ENCODE data around the gene FLNA.

The FLNA gene

DNA sequence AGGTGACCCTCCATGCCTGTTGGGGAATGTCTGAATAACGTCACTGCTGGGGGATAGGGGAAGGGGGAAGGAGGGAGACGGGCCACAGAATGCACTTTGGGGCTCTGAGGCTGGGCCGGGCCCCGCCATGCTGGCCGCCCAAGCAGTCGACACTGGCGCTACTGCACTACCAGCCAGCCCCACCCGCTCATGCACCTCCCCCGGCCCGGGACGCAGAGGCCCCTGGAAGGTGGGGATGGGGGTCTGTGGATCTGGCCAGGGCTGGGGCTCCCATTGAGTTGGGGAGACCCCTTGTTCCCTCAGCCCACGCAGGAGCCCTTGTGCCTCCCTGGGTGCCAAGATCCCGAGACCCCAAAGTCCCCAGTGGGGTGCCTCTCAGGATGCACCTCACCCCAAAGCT, 17.8 kb downstream of the FLNA start:
- H3K4me1 ChIP-seq: no peaks in the 10 kb centered on the region
- no peaks in the 10 kb centered on the region for H3K36me3 ChIP-seq (ENCODE audit: control insufficient read depth, insufficient read depth, low read length)
- H3K9me3 ChIP-seq (ENCODE audit: control insufficient read depth, low read length): no peaks in the 10 kb centered on the region
- no peak overlapping the region for H3K9ac ChIP-seq
- TF ChIP-seq, protein P1, sequence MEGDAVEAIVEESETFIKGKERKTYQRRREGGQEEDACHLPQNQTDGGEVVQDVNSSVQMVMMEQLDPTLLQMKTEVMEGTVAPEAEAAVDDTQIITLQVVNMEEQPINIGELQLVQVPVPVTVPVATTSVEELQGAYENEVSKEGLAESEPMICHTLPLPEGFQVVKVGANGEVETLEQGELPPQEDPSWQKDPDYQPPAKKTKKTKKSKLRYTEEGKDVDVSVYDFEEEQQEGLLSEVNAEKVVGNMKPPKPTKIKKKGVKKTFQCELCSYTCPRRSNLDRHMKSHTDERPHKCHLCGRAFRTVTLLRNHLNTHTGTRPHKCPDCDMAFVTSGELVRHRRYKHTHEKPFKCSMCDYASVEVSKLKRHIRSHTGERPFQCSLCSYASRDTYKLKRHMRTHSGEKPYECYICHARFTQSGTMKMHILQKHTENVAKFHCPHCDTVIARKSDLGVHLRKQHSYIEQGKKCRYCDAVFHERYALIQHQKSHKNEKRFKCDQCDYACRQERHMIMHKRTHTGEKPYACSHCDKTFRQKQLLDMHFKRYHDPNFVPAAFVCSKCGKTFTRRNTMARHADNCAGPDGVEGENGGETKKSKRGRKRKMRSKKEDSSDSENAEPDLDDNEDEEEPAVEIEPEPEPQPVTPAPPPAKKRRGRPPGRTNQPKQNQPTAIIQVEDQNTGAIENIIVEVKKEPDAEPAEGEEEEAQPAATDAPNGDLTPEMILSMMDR (IDR thresholded peaks at IDR 0.05): no peak
- H3K27ac ChIP-seq: no peak overlapping the region
- no peaks in the 10 kb centered on the region for H3K27me3 ChIP-seq (ENCODE audit: control insufficient read depth, insufficient read depth, low read length)
- no peak overlapping the region for H3K4me2 ChIP-seq (ENCODE audit: low read length)
- H3K79me2 ChIP-seq: no peaks in the 10 kb centered on the region
- H2AFZ ChIP-seq: no peak overlapping the region
- no peak overlapping the region for H3K4me3 ChIP-seq (ENCODE audit: low read depth, low read length)

DNA sequence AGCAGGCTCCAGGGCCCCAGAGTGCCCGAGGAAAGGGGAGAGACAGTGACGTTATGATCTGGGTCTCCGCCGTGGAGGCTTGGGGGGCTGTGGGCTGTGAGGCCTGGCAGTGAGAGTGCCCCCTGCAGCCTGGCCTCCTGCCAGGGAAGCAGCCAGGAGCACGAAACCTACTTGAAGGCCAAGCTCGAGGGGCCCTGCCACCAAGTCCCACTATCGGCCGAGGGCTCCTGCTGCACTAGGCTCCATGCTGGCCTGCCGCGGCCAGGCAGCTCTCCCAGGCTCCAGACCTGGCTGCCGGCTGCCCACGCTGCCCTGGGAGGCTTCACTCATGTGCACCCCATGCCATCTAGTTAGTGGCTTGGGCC, 18.7 kb downstream of the FLNA start:
- Histone ChIP-seq H3K36me3 (ENCODE audit: control insufficient read depth, insufficient read depth, low read length) (no peaks in the 10 kb centered on the region), H3K4me3 (ENCODE audit: low read depth, low read length) (no peak overlapping the region), H2AFZ (no peak overlapping the region), H3K4me1 (no peaks in the 10 kb centered on the region), H3K27ac (no peak overlapping the region), H3K9ac (no peak overlapping the region), H3K9me3 (ENCODE audit: control insufficient read depth, low read length) (no peaks in the 10 kb centered on the region), H3K79me2 (no peaks in the 10 kb centered on the region), H3K27me3 (ENCODE audit: control insufficient read depth, insufficient read depth, low read length) (no peaks in the 10 kb centered on the region), H3K4me2 (ENCODE audit: low read length) (no peak overlapping the region)
- TF ChIP-seq, protein P1 (IDR thresholded peaks at IDR 0.05): no peak

DNA sequence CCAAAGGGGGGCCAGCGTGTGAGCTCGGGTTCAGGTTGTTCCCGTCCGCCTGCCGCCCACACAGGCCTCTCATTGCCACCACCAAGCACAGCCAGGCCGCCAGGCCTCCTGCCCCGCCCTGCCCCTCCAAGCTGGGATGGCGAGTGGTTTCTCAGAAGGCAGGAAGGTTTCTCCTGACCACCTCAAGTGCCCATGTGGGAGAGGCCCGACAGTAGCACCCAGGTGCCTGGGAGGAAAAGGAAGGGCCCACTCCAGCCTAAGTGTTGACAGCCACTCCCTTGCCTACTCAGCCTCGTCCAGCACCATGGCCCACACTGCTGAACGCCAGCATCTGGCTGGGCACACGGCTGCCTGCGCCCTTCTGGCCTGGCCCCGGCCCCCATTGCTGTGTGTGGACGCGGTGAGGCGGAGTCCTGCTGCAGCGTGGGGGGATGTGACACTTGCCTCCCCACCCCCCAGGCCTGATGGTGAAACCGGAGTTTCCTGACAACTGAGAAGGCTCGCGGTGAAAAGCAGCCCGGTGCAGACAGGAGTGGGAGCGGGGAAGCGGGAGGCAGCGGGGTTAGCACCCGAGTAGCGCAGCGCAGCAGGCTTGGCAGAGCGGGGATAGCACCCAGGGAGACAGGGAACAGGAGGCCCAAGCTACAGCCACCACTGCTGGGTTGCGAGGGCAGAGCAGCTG, 19.2 kb downstream of the FLNA start:
- Histone ChIP-seq H3K27me3 (ENCODE audit: control insufficient read depth, insufficient read depth, low read length) (no peaks in the 10 kb centered on the region), H3K9me3 (ENCODE audit: control insufficient read depth, low read length) (no peaks in the 10 kb centered on the region), H3K4me2 (ENCODE audit: low read length) (no peak overlapping the region), H3K36me3 (ENCODE audit: control insufficient read depth, insufficient read depth, low read length) (no peaks in the 10 kb centered on the region), H3K79me2 (no peaks in the 10 kb centered on the region), H3K4me3 (ENCODE audit: low read depth, low read length) (no peak overlapping the region), H3K9ac (no peak overlapping the region), H3K4me1 (no peaks in the 10 kb centered on the region), H2AFZ (no peak overlapping the region), H3K27ac (no peak overlapping the region)
- TF ChIP-seq, protein P1 (IDR thresholded peaks at IDR 0.05): no peak

DNA sequence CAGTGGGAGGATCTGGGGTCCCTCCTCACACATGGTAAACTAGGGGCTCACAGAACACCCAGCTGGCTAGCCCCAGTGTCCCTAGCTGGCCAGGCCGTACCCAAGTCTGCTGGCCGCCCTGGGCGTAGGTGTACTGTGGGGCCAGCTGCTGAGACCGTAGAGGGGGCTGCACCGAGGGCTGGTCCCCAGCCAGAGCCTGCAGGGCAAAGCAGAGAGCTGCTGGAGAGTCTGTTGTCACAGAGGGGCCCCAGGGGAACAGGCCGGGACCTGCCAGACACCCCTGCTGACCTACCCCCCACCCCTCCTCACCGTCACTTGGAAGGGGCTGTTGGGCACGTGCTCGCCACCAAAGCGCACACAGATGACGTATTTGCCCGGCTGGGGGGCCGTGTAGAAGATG, 19.9 kb downstream of the FLNA start:
- no peaks in the 10 kb centered on the region for H3K9me3 ChIP-seq (ENCODE audit: control insufficient read depth, low read length)
- H3K36me3 ChIP-seq (ENCODE audit: control insufficient read depth, insufficient read depth, low read length): no peaks in the 10 kb centered on the region

More for the DNA sequence above, 19.9 kb downstream of the FLNA start:
- no peak overlapping the region for H3K27ac ChIP-seq
- H3K4me3 ChIP-seq (ENCODE audit: low read depth, low read length): no peak overlapping the region
- H3K4me1 ChIP-seq: no peaks in the 10 kb centered on the region
- no peak overlapping the region for H2AFZ ChIP-seq
- no peaks in the 10 kb centered on the region for H3K79me2 ChIP-seq
- no peak overlapping the region for H3K4me2 ChIP-seq (ENCODE audit: low read length)
- H3K9ac ChIP-seq: no peak overlapping the region
- no peaks in the 10 kb centered on the region for H3K27me3 ChIP-seq (ENCODE audit: control insufficient read depth, insufficient read depth, low read length)
- TF ChIP-seq, protein P1 (IDR thresholded peaks at IDR 0.05): no peak

Measured in parathyroid adenoma (tissue), 2 donors.